NCI-H748 (cell line): ENCODE measurements around the gene NTMT1.

Experiments
- DNase-seq: peaks from one replicate; lab custom pipeline; 2025; ENCODE audit not compliant: unreplicated experiment; lab: John Stamatoyannopoulos, UW

NTMT1 gene

DNA sequence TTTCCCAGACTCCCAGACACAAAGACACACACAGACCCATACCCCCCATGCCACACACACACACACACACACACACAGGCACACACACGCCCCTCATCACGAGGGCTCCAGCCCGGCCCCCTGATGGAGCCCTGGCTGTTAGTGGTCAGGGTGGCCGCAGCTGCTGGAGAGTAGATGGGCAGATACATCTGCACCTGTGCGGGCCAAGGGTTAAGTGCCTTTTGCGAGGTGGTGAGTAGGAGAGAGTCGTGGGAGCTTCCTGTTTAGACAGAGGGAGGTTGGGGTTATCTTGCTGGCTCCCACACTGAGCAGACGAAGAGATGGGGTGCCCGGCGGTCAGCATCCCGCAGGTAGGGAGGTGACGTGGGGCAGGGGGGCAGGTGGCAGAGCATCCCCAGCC lies 47.6 kb downstream of the NTMT1 start:
- DNase-seq: no peak

DNA sequence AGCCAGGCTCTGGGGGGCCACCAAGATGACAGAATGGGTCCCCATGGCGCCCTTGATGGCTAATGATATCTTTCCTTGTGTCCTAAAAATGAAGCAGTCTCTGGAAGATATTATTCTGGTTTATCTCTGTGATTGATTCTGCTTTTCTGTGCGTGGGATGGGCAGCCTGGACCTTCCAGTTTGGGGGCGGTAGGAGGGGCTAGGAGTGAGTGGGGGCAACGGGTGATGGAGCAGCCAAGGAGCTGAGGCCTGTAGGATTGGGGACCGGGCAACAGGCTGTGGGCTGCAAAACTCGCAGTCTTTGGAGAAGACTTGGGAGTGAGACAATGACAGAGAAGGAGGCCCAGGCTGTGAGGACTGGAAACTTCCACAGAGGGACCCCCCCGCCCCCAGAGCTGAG lies 48.3 kb downstream of the NTMT1 start:
- no peak for DNase-seq

DNA sequence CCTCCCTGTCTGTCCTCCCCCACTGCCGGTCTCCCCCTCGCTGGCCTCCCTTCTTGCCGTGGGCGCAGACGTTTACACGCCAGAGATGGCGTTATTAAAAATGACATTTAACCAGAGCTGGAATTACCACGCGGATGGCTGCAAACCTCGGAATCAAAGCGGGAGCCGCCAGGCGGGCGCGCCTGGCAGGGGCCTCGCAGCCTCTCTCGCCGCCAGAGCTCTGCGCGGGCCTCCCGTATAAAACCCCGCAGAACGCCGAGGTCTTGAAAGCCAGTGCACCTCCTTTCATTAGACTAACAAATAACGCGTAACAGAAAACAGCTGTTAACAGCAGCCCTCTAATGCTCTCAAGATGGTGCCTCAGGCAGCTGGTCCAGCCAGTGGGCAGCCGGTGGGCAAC lies 49.7 kb downstream of the NTMT1 start:
- no peak for DNase-seq

GRCh38 chr9:129676287-129676686 lies 50.3 kb downstream of the NTMT1 start:
- DNase-seq: no peak

- DNase-seq: no peak
Measured at GRCh38 chr9:129676975-129677374, 51.0 kb downstream of the NTMT1 start.

- DNase-seq: no peak
Measured at GRCh38 chr9:129677456-129677855, 51.5 kb downstream of the NTMT1 start.

DNA sequence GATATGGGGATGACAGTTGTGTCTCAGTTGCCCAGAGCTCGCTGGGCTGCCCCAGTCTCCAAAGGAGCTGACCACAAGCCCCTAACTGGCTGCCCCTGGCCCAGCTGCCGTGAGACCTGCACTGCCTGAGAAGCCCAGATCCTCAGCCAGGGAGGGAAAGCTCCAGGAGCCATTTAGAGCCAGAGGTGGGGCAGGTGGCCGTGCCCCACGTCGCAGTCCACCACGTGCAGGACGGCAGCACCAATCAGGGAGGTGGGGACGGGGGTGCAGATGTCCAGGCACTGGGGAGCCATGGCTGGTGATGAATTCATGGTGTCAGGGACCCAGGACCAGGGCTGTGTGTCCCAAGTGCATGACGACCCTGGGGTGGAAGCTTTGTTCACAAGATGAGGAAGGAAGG lies 52.9 kb downstream of the NTMT1 start:
- no peak for DNase-seq

- DNase-seq: no peak
Measured at GRCh38 chr9:129679537-129679936, 53.6 kb downstream of the NTMT1 start.

GRCh38 chr9:129681924-129682323 lies 56.0 kb downstream of the NTMT1 start:
- DNase-seq: no peak

DNA sequence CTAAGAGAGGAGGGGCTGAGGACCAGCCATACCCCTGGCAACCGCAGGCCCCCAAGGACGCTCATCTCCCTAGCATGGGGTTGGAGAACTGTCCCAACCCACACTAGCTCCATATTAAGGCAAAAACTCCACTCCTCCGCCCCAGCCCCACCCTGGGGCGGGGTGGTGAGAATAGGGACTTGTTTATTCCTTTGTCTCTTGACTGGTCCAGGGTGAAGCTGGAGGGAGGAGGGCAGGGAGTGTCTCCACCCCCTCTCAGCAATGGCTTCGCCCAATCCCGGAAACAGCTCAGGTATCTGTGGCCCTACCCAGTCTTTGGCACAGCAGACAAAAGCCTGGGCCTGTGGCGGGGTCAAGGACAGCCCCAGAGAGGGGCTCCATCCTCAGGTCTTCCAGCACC lies 56.4 kb downstream of the NTMT1 start:
- no peak for DNase-seq

DNA sequence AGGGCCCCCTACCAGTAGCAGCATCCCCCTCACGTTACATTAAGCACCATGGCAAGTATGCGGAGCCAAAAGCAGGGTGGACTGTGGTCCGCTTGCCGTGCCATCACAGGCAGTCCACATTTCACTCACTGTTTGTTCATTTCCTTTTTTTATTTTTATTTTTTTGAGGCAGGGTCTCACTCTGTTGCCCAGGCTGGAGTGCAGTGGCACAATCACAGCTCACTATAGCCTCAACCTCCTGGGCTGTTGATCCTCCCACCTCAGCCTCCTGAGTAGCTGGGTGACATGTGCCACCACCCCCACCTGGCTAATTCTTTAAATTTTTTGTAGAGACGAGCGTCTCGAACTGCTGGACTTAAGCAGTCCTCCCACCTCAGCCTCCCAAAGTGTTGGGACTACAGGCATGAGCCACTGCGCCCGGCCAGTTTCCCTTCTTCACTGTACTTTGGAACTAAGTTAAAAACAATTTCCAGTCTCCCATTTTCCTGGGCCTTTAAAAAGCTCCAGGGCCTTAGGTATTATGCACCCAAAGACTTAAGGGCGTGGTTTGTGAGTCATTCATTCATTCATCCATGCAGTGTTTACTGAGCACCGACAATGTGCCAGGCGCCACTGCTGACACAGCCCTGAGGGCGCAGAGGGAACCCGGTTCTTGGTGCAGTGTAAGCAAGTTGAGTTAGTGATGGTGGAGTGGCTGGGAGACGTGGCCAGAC lies 59.4 kb downstream of the NTMT1 start:
- no peak for DNase-seq
